Fibroblast of lung (primary cell): ENCODE data around the gene HCN3. TPM values are rescaled to one million over a fixed set of nuclear protein-coding genes. Genes with fewer than 3 reads are reported as not detected.

Experiments
- DNase-seq, 2 donors: peaks; one replicate each; pipeline versions ENCODE4 v3.0.0 to v3.0.0-alpha.2; 2010; ENCODE audit warnings: low read depth in 2 of 2
- H2AFZ ChIP-seq: 2 replicates; pipeline ENCODE4 v1.5.1; 2012; ENCODE audit warnings: low read length, control low read depth, inconsistent platforms
- H3K27ac ChIP-seq: 2 replicates; pipeline ENCODE4 v1.5.1; 2011; ENCODE audit warnings: low read length, control low read depth; ENCODE audit not compliant: insufficient read depth
- H3K27me3 ChIP-seq: 2 replicates; pipeline ENCODE4 v1.5.1; 2011; ENCODE audit warnings: mild to moderate bottlenecking, low read length; ENCODE audit not compliant: control insufficient read depth, insufficient read depth
- H3K36me3 ChIP-seq: 2 replicates; pipeline ENCODE4 v1.5.1; 2011; ENCODE audit warnings: low read length; ENCODE audit not compliant: control insufficient read depth, insufficient read depth
- H3K4me1 ChIP-seq: 2 replicates; pipeline ENCODE4 v1.5.1; 2011; ENCODE audit warnings: low read length; ENCODE audit not compliant: control insufficient read depth, insufficient read depth; ENCODE audit errors: extremely low read depth
- H3K4me2 ChIP-seq: 2 replicates; pipeline ENCODE4 v1.5.1; 2011; ENCODE audit warnings: low read length, control low read depth; ENCODE audit not compliant: insufficient read depth; ENCODE audit errors: extremely low read depth
- H3K4me3 ChIP-seq, 4 experiments: fragments of 200-600 bp in 1 of 4; sonication (generic) in 1 of 4; replicated peaks in 1 of 4; 2 replicates each; pipeline ENCODE4 v1.5.1; 2011 to 2016; ENCODE audit warnings: low read length in 4 of 4, low read depth in 3 of 4, mild to moderate bottlenecking in 3 of 4, control low read depth in 2 of 4, inconsistent platforms in 1 of 4, mixed read lengths in 1 of 4; ENCODE audit not compliant: insufficient read depth in 1 of 4; ENCODE audit errors: control extremely low read depth in 1 of 4
- H3K79me2 ChIP-seq: 2 replicates; pipeline ENCODE4 v1.5.1; 2012; ENCODE audit warnings: mild to moderate bottlenecking, low read length, inconsistent platforms; ENCODE audit not compliant: control insufficient read depth, insufficient read depth
- H3K9ac ChIP-seq: 2 replicates; pipeline ENCODE4 v1.5.1; 2011; ENCODE audit warnings: mild to moderate bottlenecking, low read length, control low read depth; ENCODE audit not compliant: insufficient read depth
- H3K9me3 ChIP-seq: 2 replicates; pipeline ENCODE4 v1.5.1; 2012; ENCODE audit warnings: low read depth, low read length; ENCODE audit not compliant: control insufficient read depth, insufficient read depth
- H4K20me1 ChIP-seq: 2 replicates; pipeline ENCODE4 v1.5.1; 2011; ENCODE audit warnings: low read length; ENCODE audit not compliant: control insufficient read depth, insufficient read depth; ENCODE audit errors: extremely low read depth
- EZH2 ChIP-seq: IDR thresholded peaks from 2 replicates; pipeline ENCODE4 v1.5.1; 2012; ENCODE audit warnings: low read length, control low read depth, mild to moderate bottlenecking; ENCODE audit errors: missing control alignments
- polyA plus RNA-seq, 2 donors: library from polyadenylated mRNA; depleted of rRNA in 1 of 2; stranded (reverse) in 1 of 2; unstranded in 1 of 2; fragments of >200 nt; gene quantifications; 2 replicates each; pipeline ENCODE4 v1.2.1, GENCODE V29; 2011 to 2012; ENCODE audit warnings: missing spikeins in 1 of 2
- total RNA-seq: library from RNA; depleted of rRNA; stranded (reverse); fragments of >200 nt; gene quantifications from 2 replicates; pipeline ENCODE4 v1.2.1, GENCODE V29; 2014
- TF ChIP-seq, protein P1 (sequence below), 2 donors: IDR thresholded peaks in 1 of 2; conservative IDR thresholded peaks in 1 of 2; 1 replicate in 1 of 2; 2 replicates in 1 of 2; pipeline ENCODE4 v1.5.1; 2011 to 2012; ENCODE audit warnings: low read length in 2 of 2, control low read depth in 1 of 2, inconsistent platforms in 1 of 2, low read depth in 1 of 2, mild to moderate bottlenecking in 1 of 2

Gene HCN3
- total and polyA plus RNA-seq, 2 donors (not counting 1 experiment from before 2014, with no cell fraction given): 0.86 to 0.99 TPM

GRCh38 chr1:155263067-155263466, 14.2 kb upstream of the HCN3 start:
- H3K9ac ChIP-seq: no peak overlapping the region
- no peak overlapping the region for H3K27ac ChIP-seq

GRCh38 chr1:155266553-155266952, 10.7 kb upstream of the HCN3 start:
- peaks cover 33% of the 10 kb centered on the region for H3K36me3 ChIP-seq
- H3K4me3 ChIP-seq: no peak overlapping the region
- no peak overlapping the region for H2AFZ ChIP-seq
- no peak for DNase-seq
- no peaks in the 10 kb centered on the region for H3K27me3 ChIP-seq
- no peak for TF ChIP-seq EZH2
- TF ChIP-seq, protein P1, sequence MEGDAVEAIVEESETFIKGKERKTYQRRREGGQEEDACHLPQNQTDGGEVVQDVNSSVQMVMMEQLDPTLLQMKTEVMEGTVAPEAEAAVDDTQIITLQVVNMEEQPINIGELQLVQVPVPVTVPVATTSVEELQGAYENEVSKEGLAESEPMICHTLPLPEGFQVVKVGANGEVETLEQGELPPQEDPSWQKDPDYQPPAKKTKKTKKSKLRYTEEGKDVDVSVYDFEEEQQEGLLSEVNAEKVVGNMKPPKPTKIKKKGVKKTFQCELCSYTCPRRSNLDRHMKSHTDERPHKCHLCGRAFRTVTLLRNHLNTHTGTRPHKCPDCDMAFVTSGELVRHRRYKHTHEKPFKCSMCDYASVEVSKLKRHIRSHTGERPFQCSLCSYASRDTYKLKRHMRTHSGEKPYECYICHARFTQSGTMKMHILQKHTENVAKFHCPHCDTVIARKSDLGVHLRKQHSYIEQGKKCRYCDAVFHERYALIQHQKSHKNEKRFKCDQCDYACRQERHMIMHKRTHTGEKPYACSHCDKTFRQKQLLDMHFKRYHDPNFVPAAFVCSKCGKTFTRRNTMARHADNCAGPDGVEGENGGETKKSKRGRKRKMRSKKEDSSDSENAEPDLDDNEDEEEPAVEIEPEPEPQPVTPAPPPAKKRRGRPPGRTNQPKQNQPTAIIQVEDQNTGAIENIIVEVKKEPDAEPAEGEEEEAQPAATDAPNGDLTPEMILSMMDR (conservative IDR thresholded peaks at IDR 0.05 in 1 of 2, IDR thresholded peaks at IDR 0.05 in 1 of 2; ENCODE audit: low read depth in 1 of 2, low read length in 2 of 2): no peak
- H3K79me2 ChIP-seq: peaks cover 17% of the 10 kb centered on the region
- H3K4me2 ChIP-seq: no peak overlapping the region
- no peaks in the 10 kb centered on the region for H4K20me1 ChIP-seq
- H3K27ac ChIP-seq: no peak overlapping the region
- no peak overlapping the region for H3K9ac ChIP-seq
- no peaks in the 10 kb centered on the region for H3K9me3 ChIP-seq
- H3K4me1 ChIP-seq: no peaks in the 10 kb centered on the region

More at GRCh38 chr1:155263067-155263466, 14.2 kb upstream of the HCN3 start:
- Histone ChIP-seq H3K4me1 (peaks cover 2% of the 10 kb centered on the region), H3K79me2 (peaks cover 18% of the 10 kb centered on the region), H4K20me1 (no peaks in the 10 kb centered on the region), H3K27me3 (no peaks in the 10 kb centered on the region), H3K4me2 (no peak overlapping the region), H2AFZ (no peak overlapping the region), H3K36me3 (peaks cover 20% of the 10 kb centered on the region), H3K9me3 (no peaks in the 10 kb centered on the region), H3K4me3 (no peak overlapping the region)
- TF ChIP-seq, protein P1 (conservative IDR thresholded peaks at IDR 0.05 in 1 of 2, IDR thresholded peaks at IDR 0.05 in 1 of 2; ENCODE audit: low read depth in 1 of 2, low read length in 2 of 2): no peak
- no peak for TF ChIP-seq EZH2
- DNase-seq: no peak

- Histone ChIP-seq H3K4me3 (no peak overlapping the region), H4K20me1 (no peaks in the 10 kb centered on the region), H3K4me2 (no peak overlapping the region), H3K79me2 (peaks cover 21% of the 10 kb centered on the region), H3K27me3 (no peaks in the 10 kb centered on the region), H3K9me3 (no peaks in the 10 kb centered on the region), H3K9ac (no peak overlapping the region), H3K27ac (no peak overlapping the region), H3K4me1 (no peaks in the 10 kb centered on the region), H2AFZ (no peak overlapping the region), H3K36me3 (peaks cover 33% of the 10 kb centered on the region)
- DNase-seq: no peak
- TF ChIP-seq EZH2: no peak
- TF ChIP-seq, protein P1 (conservative IDR thresholded peaks at IDR 0.05 in 1 of 2, IDR thresholded peaks at IDR 0.05 in 1 of 2; ENCODE audit: low read depth in 1 of 2, low read length in 2 of 2): no peak
These were observed 9.9 kb upstream of the HCN3 start for GRCh38 chr1:155267373-155267772.
